GM21723 (cell line): ENCODE measurements around the gene MAP6.

Source experiments
- ATAC-seq: cut with Tn5 transposase; IDR thresholded peaks from one replicate; pipeline ENCODE4 v1.9.1; 2021; ENCODE audit warnings: mild to moderate bottlenecking, moderate library complexity; ENCODE audit not compliant: unreplicated experiment

MAP6 gene

DNA sequence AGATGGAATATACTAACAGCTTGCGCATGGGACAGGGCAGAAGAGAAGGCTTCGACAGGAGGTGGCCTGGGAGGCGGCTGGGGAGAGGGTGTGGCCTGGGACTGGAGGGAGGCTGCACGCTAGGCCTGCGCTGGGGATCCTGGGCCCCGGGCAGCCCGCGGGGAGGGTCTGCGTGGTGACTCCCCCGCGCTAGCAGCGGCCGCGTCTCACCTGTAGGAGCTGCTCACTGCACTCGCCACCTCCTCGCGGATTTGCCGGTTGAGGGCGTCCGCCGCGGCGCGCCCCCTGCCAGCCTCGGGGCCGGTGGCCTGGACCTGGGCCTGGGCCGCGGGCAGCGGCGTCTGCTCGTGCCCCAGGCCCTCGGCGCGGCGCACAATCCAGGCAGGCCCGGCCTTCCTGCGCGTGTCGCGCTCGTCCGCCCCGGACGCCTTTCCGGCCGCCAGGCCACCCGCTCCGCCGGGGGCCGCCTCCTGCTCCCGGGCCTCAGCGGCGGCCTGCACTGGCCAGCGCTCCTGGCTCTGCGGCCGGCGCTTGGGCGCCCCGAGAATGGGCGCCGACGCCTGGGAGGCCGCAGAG, 1.5 kb downstream of the MAP6 start:
- no peak for ATAC-seq

DNA sequence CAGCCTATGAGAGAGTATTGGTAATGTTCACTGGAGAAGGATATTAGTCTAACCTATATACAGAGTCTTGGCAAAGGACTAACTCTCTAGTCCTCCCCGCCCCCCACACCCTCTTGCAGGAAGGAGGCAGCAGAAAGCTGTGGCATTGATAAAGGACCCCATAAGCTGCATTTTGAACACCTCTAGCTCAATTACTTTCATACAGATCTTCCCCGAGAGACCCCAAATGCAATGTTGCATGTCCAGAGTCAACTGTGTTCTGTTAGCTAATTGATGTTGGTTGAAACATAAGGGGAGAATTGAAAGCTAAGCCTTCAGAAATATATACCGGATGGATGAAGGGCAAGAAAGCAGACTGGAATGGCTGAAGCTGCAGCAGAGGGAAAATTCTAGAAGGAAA, 2.8 kb downstream of the MAP6 start:
- ATAC-seq = no peak

GRCh38 chr11:75665126-75665525, 3.7 kb downstream of the MAP6 start:
- no peak for ATAC-seq

- ATAC-seq = no peak
Observed at GRCh38 chr11:75664389-75664788, 4.4 kb downstream of the MAP6 start.

DNA sequence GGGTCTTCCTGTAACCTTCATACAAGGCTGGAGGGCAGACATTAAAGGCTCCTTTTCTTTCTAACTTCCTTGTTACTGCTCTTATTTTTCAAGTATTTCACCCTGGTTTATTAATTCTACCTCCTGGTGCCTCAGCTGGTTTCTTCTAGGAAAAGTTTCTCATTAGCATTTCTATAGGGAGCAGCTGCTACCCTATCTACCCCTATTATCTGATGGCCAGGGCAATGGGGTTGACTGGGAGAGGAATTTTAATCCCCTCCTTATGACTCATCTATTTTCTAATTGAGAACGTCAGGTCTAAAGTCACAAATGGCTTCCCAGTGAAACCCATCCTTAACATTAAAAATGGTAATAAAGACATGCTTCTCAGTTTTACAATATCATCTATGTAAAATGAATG, 5.0 kb downstream of the MAP6 start:
- no peak for ATAC-seq

DNA sequence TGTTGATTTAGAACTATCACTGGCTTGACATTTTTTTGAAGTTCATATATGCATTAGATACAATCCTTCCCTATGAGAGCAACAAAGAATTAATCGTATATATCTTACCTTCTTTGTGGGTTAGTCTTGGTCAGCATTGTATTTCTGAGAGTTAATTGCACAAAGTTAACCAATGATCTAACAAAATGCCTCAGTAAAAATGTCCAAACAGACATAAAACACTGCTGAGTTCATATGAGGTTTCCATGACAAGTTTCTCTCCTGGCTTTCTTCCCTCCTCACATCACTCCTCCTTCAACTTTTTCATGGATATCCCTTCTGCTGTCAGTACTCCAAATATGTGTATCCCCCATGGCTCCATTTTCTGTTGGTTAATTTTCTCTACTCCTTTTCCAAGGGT, 9.0 kb downstream of the MAP6 start:
- ATAC-seq = no peak

GRCh38 chr11:75656044-75656727, 12.7 kb downstream of the MAP6 start:
- ATAC-seq = no peak

GRCh38 chr11:75655605-75656004, 13.2 kb downstream of the MAP6 start:
- ATAC-seq = no peak

DNA sequence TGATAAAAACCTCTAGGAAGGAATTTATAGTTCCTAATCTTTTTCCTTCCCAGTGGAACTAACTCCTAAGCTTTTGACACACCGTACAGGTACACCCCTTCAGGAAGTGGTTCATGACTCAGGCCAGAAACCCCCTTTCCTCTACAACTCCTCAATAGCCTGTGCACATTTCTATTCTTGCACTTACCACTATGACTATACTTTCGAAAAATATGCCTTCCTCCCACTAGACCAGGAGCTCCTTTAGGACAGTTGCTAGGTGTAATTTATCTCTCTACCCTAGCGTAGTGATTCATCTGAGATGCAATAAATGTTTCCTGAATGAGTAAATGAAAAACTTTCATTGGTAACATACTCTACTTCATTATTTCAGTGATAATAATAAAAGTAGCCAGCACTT, 14.5 kb downstream of the MAP6 start:
- ATAC-seq = no peak

- no peak for ATAC-seq
Observed at GRCh38 chr11:75653532-75653931, 15.3 kb downstream of the MAP6 start.

DNA sequence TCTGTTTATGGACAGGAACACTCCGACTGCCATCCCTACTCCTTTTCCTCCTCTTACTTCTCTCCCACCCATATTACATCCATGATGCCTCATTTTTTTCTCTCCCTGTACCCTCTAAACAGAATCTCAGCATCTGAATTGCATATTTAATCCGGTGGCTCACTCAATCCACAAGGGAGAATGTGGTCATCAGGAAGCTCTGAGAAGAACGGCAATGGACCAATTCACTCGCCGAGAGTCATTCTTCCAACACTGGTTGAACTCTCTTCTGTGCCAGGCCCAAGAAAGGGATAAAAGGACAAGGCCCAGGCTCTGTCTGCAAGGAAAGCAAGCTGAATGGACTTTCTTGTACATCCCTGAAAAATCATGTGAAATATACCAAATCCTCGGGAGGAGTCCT, 15.9 kb downstream of the MAP6 start:
- no peak for ATAC-seq

GRCh38 chr11:75651218-75651617, 17.6 kb downstream of the MAP6 start:
- ATAC-seq = no peak

DNA sequence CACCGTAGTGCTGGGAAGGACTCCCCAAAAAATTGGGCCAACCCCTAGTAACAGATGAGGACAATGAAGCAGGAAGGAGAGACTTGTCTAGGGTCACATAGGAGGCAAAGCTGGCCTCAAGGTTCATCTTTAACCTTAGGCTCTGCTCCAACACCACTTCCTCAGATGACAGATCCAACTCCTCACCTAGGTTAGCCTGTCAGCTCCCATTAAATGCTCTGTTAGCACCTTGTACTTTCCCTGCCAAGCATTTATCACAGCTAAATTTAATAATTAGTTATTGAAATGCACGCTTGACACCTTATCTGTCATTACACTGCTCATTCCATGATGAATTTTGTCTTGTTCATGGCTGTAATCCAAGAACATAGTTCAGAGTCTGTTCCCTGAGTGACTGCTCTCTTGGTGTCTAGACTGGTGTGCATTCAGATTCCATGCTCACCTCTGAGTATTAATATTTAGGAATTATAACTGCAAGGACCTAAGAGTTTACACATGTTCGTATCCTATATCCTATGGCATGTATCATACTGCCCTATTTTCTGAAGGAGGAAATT, 18.6 kb downstream of the MAP6 start:
- no peak for ATAC-seq

GRCh38 chr11:75644946-75645345, 23.9 kb downstream of the MAP6 start:
- no peak for ATAC-seq

- ATAC-seq = no peak
Observed at GRCh38 chr11:75644370-75644769, 24.5 kb downstream of the MAP6 start.

DNA sequence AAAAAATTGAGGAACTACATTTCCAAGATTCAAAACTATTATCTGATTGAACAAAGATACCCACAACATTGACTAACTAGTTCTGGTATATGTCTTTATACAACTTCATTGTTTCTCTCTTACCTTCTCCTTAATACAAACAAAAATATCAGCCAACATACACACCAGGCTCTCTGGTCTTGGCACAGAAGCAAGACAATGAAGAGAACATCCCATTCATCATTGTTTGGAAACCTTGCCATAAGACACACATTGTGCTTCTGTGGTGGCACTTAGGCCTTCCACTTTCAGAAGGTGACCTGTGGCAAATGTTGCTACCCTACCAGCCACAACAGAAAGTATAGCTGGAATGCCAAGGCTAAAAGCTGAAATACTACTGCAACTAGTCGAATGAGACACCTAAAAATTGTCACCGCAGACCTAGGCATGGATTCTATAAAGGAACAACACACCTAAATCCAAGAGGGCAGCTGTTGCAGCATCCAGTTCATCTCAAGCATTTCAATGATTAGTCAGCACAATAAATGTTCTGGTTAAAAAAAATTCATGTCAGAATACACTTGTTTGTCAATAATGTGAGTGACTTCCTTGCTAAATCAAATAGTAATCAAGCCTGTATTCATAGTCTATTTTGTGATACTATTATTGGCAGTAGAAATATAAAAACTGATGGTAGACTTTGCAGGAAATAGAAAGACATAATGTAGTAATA, 26.3 kb downstream of the MAP6 start:
- no peak for ATAC-seq

DNA sequence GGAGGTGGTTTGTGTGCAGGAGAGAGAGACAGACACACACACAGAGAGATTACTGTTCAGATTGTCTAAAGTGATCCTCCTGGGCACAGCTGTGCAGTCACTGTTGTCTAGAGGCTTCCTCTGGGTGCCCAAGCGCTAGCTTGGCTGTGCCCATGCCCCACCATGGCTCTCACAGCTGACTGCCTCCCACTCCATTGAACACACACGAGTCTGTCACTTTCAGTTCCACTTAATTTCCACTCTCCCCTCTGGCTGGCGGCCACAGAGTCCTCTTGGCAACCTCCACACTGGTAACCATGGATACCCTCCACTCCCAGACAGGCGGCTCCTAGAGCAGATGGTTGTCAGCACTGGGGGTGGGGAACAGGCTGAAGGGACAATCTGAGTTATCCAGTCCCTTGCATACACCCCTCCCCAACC, 29.1 kb downstream of the MAP6 start:
- no peak for ATAC-seq

DNA sequence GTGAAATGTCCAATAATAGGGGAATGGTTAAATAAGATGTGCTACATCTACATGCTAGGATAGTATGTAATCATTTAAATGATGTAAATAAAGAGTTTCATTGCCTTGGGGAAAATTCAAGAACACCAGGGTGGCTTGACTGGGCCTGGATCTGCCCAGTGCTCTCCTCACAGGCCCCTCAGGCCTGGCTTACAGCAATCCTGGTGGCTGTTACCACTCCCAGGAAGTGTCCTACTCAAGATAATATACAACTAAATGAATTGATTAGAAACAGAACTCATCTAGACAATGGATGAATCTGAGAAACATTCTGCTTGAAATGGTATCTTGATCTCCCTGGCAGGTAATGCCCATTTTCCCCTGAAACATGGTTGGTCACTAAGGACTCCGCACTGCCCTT, 30.8 kb downstream of the MAP6 start:
- ATAC-seq = no peak

GRCh38 chr11:75635066-75635862, 33.6 kb downstream of the MAP6 start:
- no peak for ATAC-seq

DNA sequence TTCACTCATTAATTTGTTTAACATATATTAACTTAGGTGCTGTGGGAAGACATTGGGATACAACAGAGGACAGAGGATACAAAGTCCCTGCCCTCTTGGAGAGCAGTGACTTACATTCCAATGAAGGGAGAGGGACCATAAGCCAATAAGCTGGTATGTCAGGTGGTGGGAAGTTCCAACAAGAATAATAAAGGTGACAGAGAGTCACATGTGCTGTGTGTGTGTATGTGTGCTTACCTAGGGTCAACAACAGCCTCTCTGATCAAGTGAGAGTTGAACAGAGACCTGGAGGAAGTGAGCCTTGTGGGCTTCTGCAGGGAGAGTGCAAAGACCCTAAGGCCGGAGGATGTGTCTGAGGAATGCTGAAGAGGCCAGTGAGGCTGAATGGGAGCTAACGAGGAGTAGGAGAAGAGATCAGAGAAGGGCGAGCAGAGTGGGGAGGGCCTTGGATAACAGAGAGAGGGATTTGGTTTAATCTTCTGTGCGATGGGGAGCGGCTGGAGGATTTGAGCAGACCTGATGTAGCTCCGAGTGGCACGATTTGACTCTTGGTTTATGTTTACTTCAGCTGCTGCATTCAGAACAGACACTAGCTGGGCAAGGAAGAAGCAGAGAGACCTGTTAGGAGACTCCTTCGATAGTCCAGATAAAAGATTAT, 35.3 kb downstream of the MAP6 start:
- ATAC-seq = no peak

DNA sequence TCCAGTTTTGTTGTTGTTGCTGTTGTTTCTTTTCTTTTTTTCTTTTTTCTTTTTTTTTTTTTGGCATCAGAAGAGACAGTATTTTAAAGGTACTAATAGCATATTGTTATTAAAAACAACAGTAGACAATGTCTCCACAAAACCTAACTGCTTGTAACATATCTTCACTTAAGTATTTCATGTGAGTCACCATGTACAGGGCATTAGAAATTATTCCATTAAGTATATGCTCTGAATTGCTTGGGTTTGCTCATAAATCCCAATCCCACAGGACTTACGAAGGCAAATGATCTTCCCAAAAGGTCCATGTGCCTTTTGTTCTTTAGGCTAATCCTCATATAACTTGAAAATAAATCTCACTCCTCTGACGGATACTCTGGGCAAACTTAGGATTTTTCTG, 35.9 kb downstream of the MAP6 start:
- no peak for ATAC-seq
